Measurements from ENCODE around the gene EARS2.

EARS2 gene

GRCh38 chr16:23496821-23497542 is 60.2 kb downstream of the EARS2 start:
- H2AFZ ChIP-seq: peak overlapping the region; percentile 47
- peak overlapping the region; percentile 65 for H3K27ac ChIP-seq
- no peak overlapping the region for H3K4me3 ChIP-seq (ENCODE audit: low read depth, low read length)
- H3K36me3 ChIP-seq (ENCODE audit: control insufficient read depth, insufficient read depth, low read length): no peaks in the 10 kb centered on the region
- TF ChIP-seq CTCF (IDR thresholded peaks at IDR 0.05): no peak
- no peaks in the 10 kb centered on the region for H3K27me3 ChIP-seq (ENCODE audit: control insufficient read depth, insufficient read depth, low read length)
- no peaks in the 10 kb centered on the region for H3K9me3 ChIP-seq (ENCODE audit: control insufficient read depth, low read length)
- no peak overlapping the region for H3K9ac ChIP-seq
- peaks cover 11% of the 10 kb centered on the region for H3K4me1 ChIP-seq
- H3K79me2 ChIP-seq: peaks cover 35% of the 10 kb centered on the region
- peak overlapping the region; percentile 54 for H3K4me2 ChIP-seq (ENCODE audit: low read length)

GRCh38 chr16:23495671-23496070 is 61.5 kb downstream of the EARS2 start:
- H3K4me1 ChIP-seq: peaks cover 9% of the 10 kb centered on the region
- H2AFZ ChIP-seq: no peak overlapping the region
- H3K79me2 ChIP-seq: peaks cover 31% of the 10 kb centered on the region
- no peak overlapping the region for H3K9ac ChIP-seq
- H3K9me3 ChIP-seq (ENCODE audit: control insufficient read depth, low read length): no peaks in the 10 kb centered on the region
- no peak overlapping the region for H3K4me2 ChIP-seq (ENCODE audit: low read length)
- H3K4me3 ChIP-seq (ENCODE audit: low read depth, low read length): no peak overlapping the region
- no peak overlapping the region for H3K27ac ChIP-seq
- no peaks in the 10 kb centered on the region for H3K36me3 ChIP-seq (ENCODE audit: control insufficient read depth, insufficient read depth, low read length)
- no peaks in the 10 kb centered on the region for H3K27me3 ChIP-seq (ENCODE audit: control insufficient read depth, insufficient read depth, low read length)
- TF ChIP-seq CTCF (IDR thresholded peaks at IDR 0.05): no peak

- Histone ChIP-seq H3K79me2 (peaks cover 23% of the 10 kb centered on the region), H2AFZ (no peak overlapping the region), H3K4me1 (peaks cover 9% of the 10 kb centered on the region), H3K9ac (no peak overlapping the region), H3K4me3 (ENCODE audit: low read depth, low read length) (no peak overlapping the region), H3K27me3 (ENCODE audit: control insufficient read depth, insufficient read depth, low read length) (no peaks in the 10 kb centered on the region), H3K9me3 (ENCODE audit: control insufficient read depth, low read length) (no peaks in the 10 kb centered on the region), H3K27ac (no peak overlapping the region), H3K36me3 (ENCODE audit: control insufficient read depth, insufficient read depth, low read length) (no peaks in the 10 kb centered on the region), H3K4me2 (ENCODE audit: low read length) (no peak overlapping the region)
- TF ChIP-seq CTCF (IDR thresholded peaks at IDR 0.05): no peak
These were observed 63.0 kb downstream of the EARS2 start for GRCh38 chr16:23494188-23494587.

GRCh38 chr16:23491490-23492391 is 65.4 kb downstream of the EARS2 start:
- H3K4me3 ChIP-seq (ENCODE audit: low read depth, low read length): no peak overlapping the region
- TF ChIP-seq CTCF (IDR thresholded peaks at IDR 0.05): no peak
- no peaks in the 10 kb centered on the region for H3K4me1 ChIP-seq
- no peak overlapping the region for H3K27ac ChIP-seq
- no peaks in the 10 kb centered on the region for H3K27me3 ChIP-seq (ENCODE audit: control insufficient read depth, insufficient read depth, low read length)
- H3K9ac ChIP-seq: no peak overlapping the region
- no peak overlapping the region for H3K4me2 ChIP-seq (ENCODE audit: low read length)
- H3K36me3 ChIP-seq (ENCODE audit: control insufficient read depth, insufficient read depth, low read length): no peaks in the 10 kb centered on the region
- H2AFZ ChIP-seq: no peak overlapping the region
- no peaks in the 10 kb centered on the region for H3K9me3 ChIP-seq (ENCODE audit: control insufficient read depth, low read length)
- peaks cover 32% of the 10 kb centered on the region for H3K79me2 ChIP-seq
